Thyroid gland (tissue), 4 donors: ENCODE measurements around the gene ATRNL1. TPM values are rescaled to one million over a fixed set of nuclear protein-coding genes. Genes with fewer than 3 reads are reported as not detected.
"Not testable (repeated sequence)": the region's sequence is repeated elsewhere in the genome, so short reads cannot be mapped to it uniquely, and the experiment has no call there.

ENCODE experiments used
- DNase-seq, 2 donors: peaks; one replicate each; pipeline ENCODE4 v3.0.0-alpha.2; 2019
- H3K27ac ChIP-seq, 3 donors: fragments of 200-600 bp; sonication (generic); 1 replicate in 2 of 3; 2 replicates in 1 of 3; pipeline ENCODE4 v1.5.1; 2016 to 2019; ENCODE audit warnings: mild to moderate bottlenecking in 1 of 3, moderate library complexity in 1 of 3
- H3K27me3 ChIP-seq: fragments of 200-600 bp; sonication (generic); one replicate; pipeline ENCODE4 v1.5.1; 2019
- H3K36me3 ChIP-seq, 2 donors: fragments of 200-600 bp; sonication (generic); one replicate each; pipeline ENCODE4 v1.5.1; 2016 to 2019
- H3K4me1 ChIP-seq, 2 donors: fragments of 200-600 bp; sonication (generic); one replicate each; pipeline ENCODE4 v1.5.1; 2017 to 2019
- H3K4me3 ChIP-seq, 3 donors: fragments of 200-600 bp; sonication (generic); replicated peaks in 1 of 3; 1 replicate in 2 of 3; 2 replicates in 1 of 3; pipeline ENCODE4 v1.5.1; 2016; ENCODE audit warnings: mild to moderate bottlenecking in 1 of 3
- H3K9me3 ChIP-seq: fragments of 200-600 bp; sonication (generic); one replicate; pipeline ENCODE4 v1.5.1; 2017
- CTCF ChIP-seq, 6 experiments: fragments of 200-600 bp in 3 of 6; fragments of 450-650 bp in 3 of 6; sonication (generic) in 3 of 6; IDR thresholded peaks; one replicate each; pipeline ENCODE4 v1.5.1; 2016 to 2019; ENCODE audit warnings: antibody characterized with exemption in 6 of 6, mild to moderate bottlenecking in 2 of 6, inconsistent platforms in 1 of 6, moderate library complexity in 1 of 6
- POLR2A ChIP-seq, 2 donors: fragments of 450-650 bp; IDR thresholded peaks; one replicate each; pipeline ENCODE4 v1.6.1; 2017; ENCODE audit warnings: antibody characterized with exemption in 2 of 2, mild to moderate bottlenecking in 2 of 2, moderate library complexity in 1 of 2
- WGBS, 2 donors: methylation state at CpG; one replicate each; pipeline ENCODE4 v1.1.5; 2017; 5-methylcytosine and 5-hydroxymethylcytosine counted together
- intact Hi-C: fragments of 100-400 bp; cut with DNase I; formaldehyde crosslinking; loops from one replicate; pipeline ENCODE4 v1.15.1; 2023
- total RNA-seq, 4 donors: library from RNA; depleted of rRNA; stranded (reverse); fragments of >200 nt; gene quantifications; one replicate each; pipeline ENCODE4 v1.2.3, GENCODE V29; 2016

ATRNL1 gene
- total RNA-seq, 4 donors from 2014 or later: 2.3 to 6.3 (median 3.8) TPM

DNA sequence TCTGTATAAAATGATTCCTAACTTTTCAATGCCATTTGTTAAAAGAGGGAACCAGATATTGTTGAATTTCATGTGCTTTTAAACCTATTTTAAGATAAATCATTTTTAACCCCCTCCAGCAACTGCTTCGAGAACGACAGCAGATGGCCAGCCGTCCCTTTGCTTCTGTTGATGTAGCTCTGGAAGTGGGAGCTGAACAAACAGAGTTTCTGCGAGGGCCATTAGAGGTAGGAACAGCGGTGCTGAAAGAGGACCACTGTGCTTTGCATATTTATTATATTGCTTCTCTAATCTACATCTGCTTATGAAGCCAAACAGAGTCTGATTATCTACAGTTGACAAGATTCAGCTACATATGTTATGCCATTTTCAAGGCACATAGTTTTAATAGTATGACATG, 634.0 kb downstream of the ATRNL1 start:
- TF ChIP-seq POLR2A (IDR thresholded peaks at IDR 0.05) (no peak), CTCF (IDR thresholded peaks at IDR 0.05) (no peak)
- 37 to 47% methylated on average over 5 of the region's 5 CpGs for WGBS, 2 donors
- Histone ChIP-seq H3K27me3 (no peaks in the 10 kb centered on the region), H3K4me3 (no peak overlapping the region), H3K27ac (no peak overlapping the region), H3K4me1 (no peaks in the 10 kb centered on the region), H3K36me3 (no peaks in the 10 kb centered on the region), H3K9me3 (no peaks in the 10 kb centered on the region)
- DNase-seq: no peak
- intact Hi-C loops: no loop called here

DNA sequence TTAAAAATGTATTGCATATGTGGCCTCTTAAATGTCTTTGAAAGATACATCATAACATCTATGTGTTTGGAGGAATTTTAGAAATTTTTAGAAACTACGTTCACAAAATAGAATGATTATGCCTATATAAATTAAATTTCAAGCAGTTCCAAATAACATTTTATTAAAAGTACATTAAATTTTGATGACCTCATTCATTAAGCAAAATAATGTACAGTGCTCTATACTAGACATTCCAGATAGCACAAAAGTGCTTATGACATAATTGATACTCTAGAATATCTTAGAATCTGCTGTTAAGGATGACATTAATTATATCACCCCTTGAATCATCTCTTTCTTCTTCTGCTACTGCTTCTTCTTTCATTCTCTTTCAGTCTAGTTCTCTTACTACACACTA, 650.9 kb downstream of the ATRNL1 start:
- no peaks in the 10 kb centered on the region for H3K36me3 ChIP-seq
- TF ChIP-seq POLR2A (IDR thresholded peaks at IDR 0.05): no peak
- TF ChIP-seq CTCF (IDR thresholded peaks at IDR 0.05): no peak
- DNase-seq: no peak
- H3K4me1 ChIP-seq: no peaks in the 10 kb centered on the region
- intact Hi-C loops: no loop called here
- H3K4me3 ChIP-seq: no peak overlapping the region
- no peaks in the 10 kb centered on the region for H3K27me3 ChIP-seq
- WGBS, 2 donors: 95% methylated on average over 1 of the region's 1 CpG
- no peaks in the 10 kb centered on the region for H3K9me3 ChIP-seq
- no peak overlapping the region for H3K27ac ChIP-seq

- Histone ChIP-seq H3K4me3 (no peak overlapping the region), H3K27ac (no peak overlapping the region), H3K9me3 (no peaks in the 10 kb centered on the region), H3K27me3 (no peaks in the 10 kb centered on the region), H3K36me3 (no peaks in the 10 kb centered on the region), H3K4me1 (no peaks in the 10 kb centered on the region)
- TF ChIP-seq CTCF (IDR thresholded peaks at IDR 0.05): no peak
- no peak for TF ChIP-seq POLR2A (IDR thresholded peaks at IDR 0.05)
- WGBS, 2 donors: 88 to 90% methylated on average over 2 of the region's 2 CpGs
- DNase-seq: no peak
- intact Hi-C loops: no loop called here
Measured at GRCh38 chr10:115745943-115746342, 652.8 kb downstream of the ATRNL1 start.

GRCh38 chr10:115747811-115748210, 654.6 kb downstream of the ATRNL1 start:
- intact Hi-C loops: no loop called here
- H3K27me3 ChIP-seq: no peaks in the 10 kb centered on the region
- H3K36me3 ChIP-seq: no peaks in the 10 kb centered on the region
- no peak overlapping the region for H3K27ac ChIP-seq
- TF ChIP-seq CTCF (IDR thresholded peaks at IDR 0.05) (no peak), POLR2A (IDR thresholded peaks at IDR 0.05) (no peak)
- no peaks in the 10 kb centered on the region for H3K4me1 ChIP-seq
- H3K4me3 ChIP-seq: no peak overlapping the region
- no peaks in the 10 kb centered on the region for H3K9me3 ChIP-seq
- WGBS, 2 donors: 94 to 96% methylated on average over 2 of the region's 2 CpGs
- DNase-seq: no peak

GRCh38 chr10:115758488-115758887, 665.3 kb downstream of the ATRNL1 start:
- H3K27ac ChIP-seq, H3K4me1 ChIP-seq, H3K36me3 ChIP-seq, H3K9me3 ChIP-seq, intact Hi-C loops, H3K4me3 ChIP-seq, H3K27me3 ChIP-seq, DNase-seq: not testable (repeated sequence)
- WGBS, 2 donors: 60 to 64% methylated on average over 8 of the region's 8 CpGs

DNA sequence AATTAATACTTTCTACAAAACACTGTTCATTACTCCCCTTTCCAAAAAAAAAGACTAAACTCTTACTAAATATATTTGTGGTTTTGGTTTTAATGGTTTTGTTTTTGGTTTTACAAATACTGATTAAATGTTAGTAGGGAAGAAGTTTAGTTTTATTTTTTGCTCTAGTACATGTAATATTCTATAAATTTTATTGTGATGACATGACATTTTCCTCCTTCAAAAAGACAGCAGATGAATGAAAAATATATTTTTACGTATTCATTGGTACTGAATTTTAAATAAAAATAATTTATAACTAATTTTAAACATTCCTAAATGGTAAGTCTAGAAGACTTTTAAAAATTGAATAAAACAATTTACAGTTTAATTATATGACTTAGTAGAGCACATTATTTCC, 667.0 kb downstream of the ATRNL1 start:
- 87 to 93% methylated on average over 1 of the region's 1 CpG for WGBS, 2 donors
- H3K27me3 ChIP-seq: no peaks in the 10 kb centered on the region
- no peak overlapping the region for H3K4me3 ChIP-seq
- no peaks in the 10 kb centered on the region for H3K4me1 ChIP-seq
- no peaks in the 10 kb centered on the region for H3K36me3 ChIP-seq
- DNase-seq: no peak
- no peak for TF ChIP-seq CTCF (IDR thresholded peaks at IDR 0.05)
- TF ChIP-seq POLR2A (IDR thresholded peaks at IDR 0.05): no peak
- intact Hi-C loops: no loop called here
- H3K27ac ChIP-seq: no peak overlapping the region
- H3K9me3 ChIP-seq: no peaks in the 10 kb centered on the region
